GM23248 (cell line): ENCODE results near the gene FAM236A.
"Not testable (repeated sequence)": the region's sequence is repeated elsewhere in the genome, so short reads cannot be mapped to it uniquely, and the experiment has no call there.

ENCODE experiments used
- EZH2 ChIP-seq: fragments of 200-600 bp; sonication (generic); IDR thresholded peaks from 2 replicates; pipeline ENCODE4 v1.6.1; 2018; ENCODE audit warnings: antibody characterized with exemption, mild to moderate bottlenecking; ENCODE audit not compliant: insufficient read depth, poor library complexity, severe bottlenecking
- EZH2phosphoT487 ChIP-seq: fragments of 200-600 bp; sonication (generic); IDR thresholded peaks from 2 replicates; pipeline ENCODE4 v1.6.1; 2018; ENCODE audit warnings: antibody characterized with exemption, moderate library complexity, mild to moderate bottlenecking, low read depth; ENCODE audit not compliant: insufficient read depth

DNA sequence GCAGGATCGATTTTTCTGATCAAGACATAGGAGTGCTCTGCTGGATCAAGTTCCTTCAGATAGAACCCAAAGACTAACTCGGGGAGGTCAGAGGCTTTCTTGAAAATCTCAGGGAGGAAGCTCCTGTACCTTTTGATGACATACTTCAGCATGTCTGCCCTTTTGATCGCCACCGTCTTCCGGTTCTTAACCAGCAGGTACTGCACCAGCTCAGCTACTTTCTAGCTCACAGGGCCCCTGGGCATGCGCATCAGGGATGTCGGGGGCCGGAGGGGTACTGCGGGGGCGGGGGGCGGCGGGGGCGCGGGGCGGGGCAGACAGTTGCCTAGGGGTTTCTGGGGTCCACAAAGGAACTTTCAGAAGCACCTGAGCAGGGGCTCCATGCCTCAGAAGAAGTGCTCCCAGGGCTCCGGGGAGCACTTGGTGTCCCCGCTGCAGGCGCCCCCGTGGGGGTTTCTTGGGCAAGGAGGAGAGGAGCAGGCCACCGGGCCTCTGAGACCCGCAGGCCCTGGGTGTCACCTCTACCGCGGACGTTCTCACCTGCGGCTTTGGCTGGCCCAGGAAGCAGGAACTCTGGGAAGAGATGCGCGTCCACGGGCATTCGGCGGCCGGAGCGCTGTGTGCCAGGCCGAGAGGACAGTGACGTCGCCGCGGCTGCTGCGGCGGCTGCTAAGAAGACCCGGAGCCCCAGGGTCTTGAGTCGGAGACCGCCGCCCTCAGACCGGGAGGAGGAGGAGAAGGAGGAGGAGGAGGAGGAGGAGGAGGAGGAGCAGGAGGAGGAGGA lies 5.2 kb downstream of the FAM236A start:
- not testable (repeated sequence) for TF ChIP-seq EZH2, EZH2phosphoT487
